Fibroblast of skin of left quadriceps (primary cell): ENCODE data around the gene MPO.

Experiments
- DNase-seq, 2 experiments: peaks; one replicate each; pipeline ENCODE4 v3.0.0-alpha.2; 2013; ENCODE audit warnings: low read depth in 2 of 2

The MPO gene

DNA sequence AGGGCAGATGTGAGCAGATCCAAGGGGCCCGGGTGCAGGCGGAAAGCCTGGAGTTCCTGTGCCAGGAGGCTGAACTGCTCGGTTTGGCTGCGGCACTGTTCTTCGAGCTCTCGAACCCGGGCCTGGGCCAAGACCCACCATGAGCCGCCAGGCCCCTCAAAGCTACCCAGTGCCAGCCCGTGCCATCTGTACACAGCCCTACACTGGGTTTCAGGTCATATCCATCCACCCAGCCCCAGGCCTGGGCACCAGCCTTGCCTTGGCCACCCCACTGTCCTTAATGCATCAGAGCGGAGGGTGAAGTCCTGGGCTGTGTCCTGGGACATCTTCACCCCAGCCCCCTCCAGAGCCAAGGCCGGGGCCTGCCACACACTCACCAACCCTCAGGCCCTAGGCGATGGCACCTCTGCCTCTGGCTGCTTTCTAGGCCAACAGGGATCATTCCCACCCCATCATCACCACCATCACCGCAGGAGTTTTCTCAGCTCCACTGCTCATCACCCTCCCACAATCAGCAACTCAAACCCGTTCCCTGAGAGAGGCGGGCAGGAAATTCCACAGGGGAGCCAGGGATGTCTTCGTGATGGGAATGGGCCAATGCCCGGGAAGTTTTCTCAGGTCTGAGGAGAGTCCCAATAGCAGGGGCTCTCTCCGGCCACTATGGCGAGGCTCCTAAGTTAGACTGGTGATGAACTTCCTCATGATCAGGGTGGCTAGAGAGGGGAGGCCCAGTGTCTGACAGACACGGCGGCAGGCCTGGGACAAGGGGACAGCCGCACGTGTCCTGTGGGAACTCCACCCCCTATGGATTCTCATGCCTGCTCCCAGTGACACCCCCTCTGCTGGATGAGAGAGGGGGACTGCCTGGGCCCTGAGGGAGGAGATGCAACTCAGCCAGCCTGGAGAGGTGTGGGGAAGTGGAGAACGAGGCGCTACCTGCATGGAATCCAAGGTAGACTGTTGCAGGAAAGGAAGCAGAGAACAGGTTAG lies 38.7 kb upstream of the MPO start:
- no peak for DNase-seq

DNA sequence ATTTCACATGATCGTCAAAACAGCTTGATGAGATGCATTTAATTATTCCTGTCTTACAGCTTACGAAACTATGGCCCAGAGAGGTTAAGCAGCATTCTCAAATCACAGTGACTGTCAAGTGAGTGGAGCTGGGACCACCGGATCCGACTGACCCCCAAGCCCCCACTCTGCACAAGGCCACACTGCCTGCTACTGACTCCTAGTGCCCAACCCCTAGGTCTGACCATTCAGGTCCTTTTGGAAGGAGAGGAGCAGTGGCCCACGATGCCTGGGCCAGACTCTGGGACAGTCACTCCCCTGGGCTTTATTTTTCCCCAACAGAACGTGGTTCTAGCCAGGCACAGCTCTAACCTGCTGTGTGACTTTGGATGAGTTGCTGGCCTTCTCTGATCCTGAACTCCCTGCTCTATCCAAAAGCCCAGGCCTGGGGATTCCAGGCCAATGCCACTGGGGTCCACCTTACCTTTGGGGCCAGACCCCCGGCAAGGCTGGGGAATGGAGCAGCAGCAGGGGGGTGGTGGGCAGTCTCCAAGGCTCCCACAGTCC lies 38.0 kb upstream of the MPO start:
- DNase-seq, result no peak

DNA sequence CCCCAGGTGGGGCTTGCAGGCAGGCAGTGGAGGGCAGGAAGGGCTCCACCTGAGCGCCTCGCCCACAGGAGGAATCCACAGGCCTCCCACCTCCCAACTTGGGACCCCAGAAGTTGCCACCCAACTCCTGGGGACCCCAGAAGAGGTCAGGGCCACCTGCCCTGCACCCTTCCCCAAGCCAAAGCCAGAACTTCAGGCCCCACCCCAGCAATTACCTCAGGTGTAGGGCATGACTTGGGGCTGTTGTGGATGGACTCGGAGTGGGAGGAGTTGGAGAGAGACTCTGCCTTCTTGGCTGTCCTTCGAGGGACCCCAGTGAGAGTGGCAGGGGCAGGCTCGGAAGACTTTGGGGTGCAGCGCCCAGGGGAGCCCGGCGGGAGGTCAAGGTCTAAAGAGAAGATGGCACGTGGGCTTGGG lies 37.3 kb upstream of the MPO start:
- DNase-seq, result no peak

DNA sequence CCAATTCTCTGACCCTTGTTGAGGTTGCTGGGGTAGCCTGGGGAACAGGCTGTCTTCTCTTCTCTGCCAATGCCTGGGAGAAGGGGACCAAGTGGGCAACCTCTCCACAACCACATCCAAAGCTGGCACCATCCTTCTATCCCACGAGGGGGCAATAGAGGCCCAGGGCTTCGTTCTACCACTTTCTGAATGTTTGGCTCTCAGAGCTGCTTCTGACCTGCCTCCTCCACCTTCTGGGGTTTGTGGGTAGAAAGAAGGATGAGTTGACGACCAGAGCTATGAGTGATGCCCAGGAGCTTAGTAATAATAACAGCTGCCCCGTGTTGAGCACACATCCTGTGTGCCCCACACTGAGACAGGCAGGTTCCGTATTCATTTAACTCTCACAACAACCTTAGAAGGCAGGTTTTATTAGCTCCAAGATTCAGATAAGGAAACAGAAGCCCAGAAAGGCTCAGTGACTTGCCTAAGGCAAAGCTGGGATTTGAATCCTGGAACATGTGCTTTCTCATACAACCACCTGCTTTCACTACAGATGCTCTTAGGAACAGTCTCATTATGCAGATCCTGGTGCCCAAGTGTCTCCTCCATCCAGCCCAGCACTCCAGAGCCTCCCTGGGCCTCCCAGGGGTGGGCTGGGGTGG lies 36.8 kb upstream of the MPO start:
- DNase-seq, result no peak

DNA sequence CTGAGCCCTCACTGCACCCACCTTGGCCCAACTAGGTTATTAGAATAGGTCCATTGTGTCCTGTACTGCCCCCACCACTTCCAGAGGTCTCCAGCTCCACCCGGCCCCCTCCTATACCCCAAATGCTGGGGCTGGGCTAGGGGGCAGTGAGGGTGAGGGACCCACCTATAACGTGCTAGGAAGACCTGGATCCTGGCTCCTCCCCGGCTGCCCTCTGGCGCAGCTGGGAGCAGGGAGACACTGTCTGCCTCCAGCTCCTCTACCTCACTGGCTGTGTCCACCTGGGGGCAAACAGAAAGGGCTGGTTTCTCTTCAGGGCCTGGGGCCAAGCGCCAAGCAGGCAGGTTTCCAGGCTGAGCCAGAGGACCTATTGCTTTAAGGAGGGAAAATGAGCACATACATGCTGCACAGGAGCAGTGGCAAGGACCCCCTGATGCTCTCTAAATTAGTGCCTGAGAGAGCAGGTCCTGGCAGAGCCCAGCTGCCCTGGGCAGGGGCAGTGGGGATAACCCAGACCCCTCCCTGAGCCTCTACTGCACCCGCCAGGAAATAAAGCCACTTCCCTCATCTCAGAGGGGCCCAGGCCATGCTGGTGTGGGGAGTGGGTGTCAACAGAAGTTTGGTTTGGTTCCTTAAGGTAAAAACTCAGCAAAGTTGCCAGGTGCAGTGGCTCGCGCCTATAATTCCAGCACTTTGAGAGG lies 35.7 kb upstream of the MPO start:
- DNase-seq, result no peak

DNA sequence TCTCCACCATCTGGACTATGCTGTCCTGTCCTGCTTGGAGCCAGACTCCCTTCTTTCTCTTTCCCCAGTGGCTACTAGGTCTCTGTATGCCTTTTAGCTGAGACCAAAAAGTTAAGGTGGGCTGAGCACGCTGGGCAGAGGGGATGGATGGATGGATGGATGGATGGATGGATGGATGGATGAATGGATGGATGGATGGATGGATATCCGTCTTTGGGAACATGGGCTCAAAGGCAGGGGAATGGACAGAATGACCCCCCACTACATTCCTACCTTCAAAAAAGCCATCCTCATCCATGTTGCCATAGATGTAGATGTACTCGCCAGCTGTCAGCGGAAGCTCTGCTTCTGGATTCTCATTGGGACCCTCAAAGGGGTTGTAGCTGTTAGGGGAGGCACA lies 35.0 kb upstream of the MPO start:
- DNase-seq, result no peak

DNA sequence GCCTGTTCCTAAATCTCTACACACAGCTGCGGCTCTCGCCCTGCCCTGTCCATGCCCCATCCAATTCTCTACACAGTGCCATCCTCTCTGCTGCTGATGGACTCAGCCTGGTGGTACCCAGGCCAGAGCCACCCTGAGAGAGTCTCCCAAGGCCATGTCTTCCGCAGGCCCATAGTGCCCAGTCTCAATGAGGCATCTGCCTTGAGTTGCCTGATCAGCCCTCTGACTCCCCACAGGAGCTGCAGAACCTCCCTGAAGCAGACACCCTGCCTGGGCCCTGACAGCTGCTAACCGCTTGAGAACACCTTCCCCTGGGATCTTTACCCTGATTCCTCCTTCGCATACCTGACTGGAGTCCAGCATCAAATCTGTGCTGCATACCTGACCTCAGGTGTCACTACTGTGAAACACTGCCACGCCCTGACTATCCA lies 34.6 kb upstream of the MPO start:
- no peak for DNase-seq

DNA sequence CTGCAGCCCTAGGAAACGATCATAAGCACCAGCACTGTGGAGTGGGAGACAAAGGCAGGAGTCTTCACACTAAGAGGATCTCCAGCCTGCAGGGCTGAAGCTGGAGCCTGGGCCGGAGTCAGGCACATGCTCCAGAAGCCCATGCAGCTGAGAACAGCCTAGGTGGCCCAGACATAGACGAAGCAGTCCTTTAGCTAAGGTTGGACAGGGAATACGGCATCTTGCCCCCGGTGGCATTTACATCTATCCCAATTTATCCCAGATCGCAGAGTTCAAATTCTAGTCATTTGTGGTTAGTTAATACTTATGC lies 33.9 kb upstream of the MPO start:
- no peak for DNase-seq

DNA sequence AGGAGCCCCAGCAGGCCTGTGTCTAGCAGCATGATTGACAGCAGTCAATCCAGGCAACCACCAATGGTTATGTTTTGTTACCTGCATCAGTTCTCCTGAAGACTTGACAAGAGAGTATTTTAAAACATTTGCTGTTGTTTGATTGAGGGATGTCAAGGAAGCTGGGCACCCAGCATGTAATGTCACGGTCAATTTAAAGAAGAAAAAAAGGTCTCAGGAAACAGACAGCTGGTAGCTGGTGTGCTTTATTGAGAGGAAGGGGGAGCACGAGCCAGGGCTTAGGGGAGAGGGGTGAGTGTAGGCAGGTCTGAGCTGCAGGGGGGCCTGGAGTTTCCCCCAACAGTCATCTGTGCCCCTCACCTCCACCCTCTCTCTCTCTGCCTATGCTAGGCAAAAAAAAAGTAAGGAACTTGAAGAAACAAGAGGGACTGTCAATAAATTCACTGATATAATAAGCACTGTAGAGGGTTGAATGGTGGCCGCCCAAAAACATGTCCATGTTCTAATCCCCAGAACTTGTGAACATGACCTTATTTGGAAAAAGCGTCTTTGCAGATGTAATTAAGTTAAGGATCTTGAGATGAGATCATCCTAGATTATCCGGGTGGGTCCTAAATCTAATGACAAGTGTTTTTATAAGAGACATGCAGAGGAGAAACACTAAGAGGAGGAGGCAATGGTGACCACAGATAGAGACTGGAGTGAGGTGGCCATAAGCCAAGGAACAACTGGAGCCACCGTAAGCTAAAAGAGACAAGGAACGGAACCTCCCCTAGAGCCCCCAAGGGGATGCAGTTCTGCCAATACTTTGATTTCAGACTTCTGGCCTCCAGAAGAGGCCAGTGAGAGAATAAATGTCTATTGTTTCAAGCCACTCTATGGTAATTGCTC lies 33.3 kb upstream of the MPO start:
- DNase-seq, result no peak

DNA sequence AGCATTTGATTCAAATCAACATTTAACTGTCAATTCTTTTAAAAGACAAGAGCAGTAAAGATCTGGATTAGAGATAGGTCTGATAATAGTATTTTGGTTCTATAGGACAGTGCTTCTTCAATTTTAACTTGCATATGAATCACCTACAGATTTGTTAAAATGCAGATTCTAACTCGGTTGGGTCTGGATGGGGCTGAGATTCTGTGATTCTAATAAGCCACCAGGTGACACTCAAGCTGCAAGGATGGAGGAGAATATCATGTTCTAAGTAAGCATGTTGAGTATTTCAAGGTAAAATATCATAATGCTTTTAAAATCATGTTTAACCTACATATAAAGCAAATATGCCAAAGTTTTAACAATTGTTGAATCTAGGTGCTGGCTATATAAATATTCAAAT lies 32.1 kb upstream of the MPO start:
- DNase-seq, result no peak

DNA sequence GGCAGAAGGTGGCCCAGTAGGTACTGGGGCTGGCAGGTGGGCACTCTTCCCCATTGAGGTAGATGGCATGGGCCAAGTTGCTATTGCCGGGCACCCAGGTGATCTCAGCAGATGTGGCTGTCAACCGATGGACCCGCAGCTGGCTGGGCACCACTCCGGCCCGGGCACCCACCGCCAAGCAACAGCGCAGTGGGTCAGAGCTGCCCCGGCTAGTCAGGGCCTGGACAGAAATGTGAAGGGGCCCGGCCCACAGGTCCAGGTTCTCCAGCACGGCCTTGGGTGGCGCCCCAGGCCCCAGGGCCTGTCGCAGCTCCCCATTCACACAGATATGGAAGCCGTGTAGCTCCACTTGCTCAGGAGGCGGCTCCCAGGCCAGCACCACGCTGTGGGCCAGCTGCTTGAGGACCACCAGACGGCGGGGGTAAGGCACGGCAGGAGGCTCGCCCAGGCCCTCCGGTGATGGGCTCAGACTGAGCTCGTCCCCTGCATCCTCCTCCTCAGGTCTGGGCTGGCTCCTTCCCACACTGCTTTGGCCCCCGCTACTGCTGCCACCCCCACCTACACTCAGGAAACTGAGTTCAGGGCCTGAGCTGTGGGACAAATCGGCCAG lies 31.4 kb upstream of the MPO start:
- DNase-seq, result no peak

DNA sequence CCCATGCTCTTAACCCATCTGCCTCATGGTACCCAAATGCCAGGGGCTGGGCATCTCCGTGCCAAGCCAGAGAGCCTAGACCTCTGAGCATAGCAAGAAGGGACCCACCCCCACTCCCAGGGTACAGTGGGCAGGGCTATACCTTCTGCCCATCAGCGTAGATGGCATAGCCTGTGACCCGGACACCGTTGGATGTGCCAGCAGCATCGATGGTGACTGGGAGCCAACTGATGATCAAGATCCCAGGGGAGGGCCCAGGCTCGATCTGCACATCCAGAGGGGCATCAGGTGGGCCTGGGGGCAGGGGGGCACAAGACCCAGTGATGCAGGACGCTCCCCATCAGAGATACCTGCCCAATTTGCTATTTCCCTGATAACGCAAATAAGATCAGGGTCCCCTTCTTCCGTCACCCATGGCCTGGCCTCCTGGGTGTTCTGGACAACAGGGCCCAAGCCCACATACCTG lies 30.7 kb upstream of the MPO start:
- no peak for DNase-seq

DNA sequence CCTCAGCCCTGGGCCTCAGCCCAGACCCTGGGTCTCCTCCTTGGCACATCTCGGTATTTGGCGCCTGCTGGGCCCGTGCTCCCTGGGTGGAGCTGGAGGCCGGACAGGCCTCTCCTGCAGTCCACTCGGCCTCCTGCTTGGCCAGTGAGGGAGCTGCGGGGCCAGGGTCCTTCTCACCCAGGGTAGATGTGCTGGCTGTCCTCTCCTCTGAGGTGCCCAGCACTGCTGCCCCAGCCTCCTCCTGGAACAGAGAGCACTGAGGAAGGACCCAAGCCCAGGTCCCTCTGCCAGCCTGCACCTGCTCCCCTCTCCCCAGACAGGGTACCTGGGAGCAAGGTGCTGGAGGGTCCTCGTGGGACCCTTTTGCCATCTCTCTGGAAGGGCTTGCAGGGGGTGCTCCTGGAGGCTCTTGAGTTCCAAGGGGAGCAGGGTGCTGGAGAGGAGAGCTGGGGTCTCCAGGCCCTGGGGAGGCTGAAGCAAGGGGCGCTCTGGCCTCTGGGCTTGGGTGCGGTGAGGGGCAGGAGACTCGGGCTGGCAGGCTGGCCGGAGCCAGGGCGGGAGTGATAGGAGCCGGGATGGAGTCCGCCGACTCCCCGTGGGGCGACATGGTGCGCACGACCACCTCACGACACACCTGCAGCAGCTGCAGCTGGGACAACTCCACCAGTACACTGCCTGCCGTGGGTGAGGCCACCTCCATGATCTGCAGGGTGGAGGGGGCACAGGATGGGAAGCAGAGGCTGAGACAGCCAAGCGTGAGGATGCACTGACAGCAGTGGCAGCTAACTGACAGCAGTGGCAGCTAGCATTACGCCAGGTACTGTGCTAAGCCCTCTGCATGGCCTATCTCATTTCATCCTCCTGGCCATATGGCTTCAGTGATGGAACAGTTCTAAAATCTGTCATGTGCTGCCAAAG lies 30.0 kb upstream of the MPO start:
- no peak for DNase-seq

DNA sequence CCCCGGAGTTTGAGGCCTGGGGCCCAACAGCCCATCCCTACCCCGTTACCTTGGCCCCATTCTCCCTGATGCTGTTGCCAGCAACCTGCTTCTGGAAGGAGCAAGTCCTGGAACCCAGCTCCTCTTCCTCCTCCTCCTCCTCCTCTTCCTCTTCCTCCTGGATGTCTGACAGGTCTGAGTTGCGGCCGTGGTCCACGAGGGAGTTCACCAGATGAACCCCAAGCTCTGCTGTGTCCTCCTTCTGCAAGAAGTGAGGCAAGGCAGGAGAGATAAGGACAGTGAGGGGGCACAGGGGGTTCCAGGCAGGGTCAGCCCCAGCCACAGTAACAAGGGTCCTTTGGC lies 29.2 kb upstream of the MPO start:
- no peak for DNase-seq

DNA sequence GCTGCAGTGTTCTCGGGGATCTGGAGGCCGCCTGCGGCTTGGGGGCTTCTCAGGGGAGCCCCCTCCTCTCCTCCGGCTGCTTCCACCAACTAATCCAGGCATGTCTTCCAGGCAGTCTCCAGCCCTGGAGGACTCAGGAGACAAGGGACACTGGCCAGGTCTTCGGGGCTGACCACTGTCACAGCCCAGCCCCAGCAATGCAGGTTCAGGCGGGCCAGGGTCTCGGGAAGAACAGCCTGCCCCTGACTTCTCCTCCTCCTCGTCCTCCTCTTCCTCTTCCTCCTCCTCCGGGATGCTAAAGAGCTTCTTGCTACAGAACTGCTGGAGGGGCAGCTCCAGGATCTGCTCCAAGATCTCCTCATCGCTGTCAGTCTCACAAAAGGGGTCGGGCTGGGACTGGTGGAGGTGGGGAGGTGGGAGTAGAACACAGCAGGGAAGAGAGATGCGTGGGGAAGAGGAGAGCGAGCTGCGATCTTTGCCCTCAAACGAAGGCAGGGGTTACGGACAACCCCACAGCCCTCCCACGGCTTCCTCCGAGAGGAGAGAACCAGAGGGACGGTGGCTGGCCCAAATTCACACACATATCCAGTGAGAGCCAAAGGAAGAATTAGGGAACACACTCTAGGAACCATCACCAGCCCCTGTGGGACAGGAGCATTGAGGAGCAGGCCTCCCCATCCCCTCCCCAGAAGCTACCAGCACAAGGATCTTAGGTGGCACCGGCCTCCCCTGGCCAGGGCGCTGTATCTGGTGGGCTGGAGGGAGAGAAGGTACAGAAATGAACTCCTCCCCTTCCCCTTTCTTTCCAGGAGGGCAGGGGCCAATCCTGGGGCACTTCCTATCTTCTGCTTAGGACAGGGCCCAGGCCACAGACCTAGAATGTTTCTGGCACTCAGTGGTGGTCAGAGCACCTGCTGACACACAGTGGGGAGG lies 28.5 kb upstream of the MPO start:
- DNase-seq, result no peak

DNA sequence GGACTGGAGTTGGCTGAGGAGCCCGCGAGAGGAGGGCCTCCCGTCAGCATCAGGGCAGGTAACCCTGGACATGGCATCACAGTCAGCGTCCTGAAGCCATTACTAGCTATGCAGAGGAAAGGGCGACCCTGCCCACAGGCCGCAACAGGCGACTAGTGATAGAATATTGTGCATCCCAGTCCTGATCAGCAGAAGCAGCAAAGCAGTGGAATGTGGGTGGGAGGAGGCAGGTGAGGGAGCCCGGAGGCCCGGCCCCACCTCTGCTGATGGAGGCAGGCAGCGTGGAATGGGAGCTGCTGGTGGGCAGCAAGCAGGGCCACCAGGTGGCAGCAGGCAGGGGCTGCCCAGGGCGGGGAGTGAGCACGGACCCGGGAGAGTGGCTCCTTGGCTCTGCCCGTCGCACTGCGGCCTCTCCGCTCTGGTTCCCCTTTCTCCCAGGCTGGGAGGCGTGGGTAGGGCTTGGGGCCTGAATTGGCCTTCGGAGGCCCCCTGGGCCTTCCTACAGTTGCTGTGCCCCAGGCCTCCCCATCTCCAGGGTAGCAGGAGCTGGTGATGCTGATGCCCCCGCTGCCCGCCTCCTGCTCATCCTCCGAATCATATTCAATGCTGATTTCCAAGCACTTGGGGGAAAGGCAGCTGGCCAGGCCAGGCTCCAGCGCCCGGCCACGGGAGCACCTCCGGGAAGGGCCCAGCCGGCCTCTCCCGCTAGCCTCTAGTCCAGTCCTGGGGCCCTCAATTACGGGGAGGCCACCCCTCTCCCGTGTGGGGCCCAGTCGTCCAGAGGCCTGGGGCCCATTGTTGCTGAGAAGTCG lies 27.6 kb upstream of the MPO start:
- no peak for DNase-seq

DNA sequence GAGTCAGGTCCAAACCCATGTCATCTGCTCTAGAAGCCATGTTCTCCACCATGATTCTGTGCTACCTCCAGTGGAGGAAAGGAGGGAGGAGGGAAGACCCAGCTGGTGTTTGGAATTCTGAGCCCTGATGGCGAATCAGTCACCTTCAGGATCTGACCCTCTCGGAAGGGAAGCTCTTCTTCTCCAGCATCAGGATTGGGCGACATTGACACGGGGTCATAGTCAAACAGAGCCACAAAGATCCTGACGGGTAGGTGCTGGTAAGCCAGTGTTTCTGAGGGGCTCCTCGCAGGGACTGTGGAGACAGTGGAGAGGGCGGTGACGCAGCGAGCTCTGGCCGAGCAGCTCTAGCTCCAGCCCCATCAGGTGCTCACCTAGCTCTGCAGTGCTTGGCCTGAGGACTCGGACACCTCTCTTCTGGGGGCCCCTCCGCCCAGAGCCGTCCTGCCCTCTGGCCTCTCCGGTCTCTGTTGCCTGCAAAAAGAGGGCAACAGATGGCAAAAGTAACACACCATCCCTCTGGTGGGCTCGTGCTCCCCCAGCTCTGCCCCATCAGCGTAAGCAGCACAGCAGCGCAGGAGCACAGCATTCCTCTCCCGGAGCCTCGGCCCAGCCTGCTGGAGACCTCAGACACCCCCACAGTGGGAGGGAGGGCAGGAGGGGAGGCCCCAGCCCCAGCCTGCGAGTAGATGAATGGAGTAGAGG lies 26.9 kb upstream of the MPO start:
- DNase-seq, result no peak
